ENCODE data around the gene MCF2L.

- TF ChIP-seq CTCF (conservative IDR thresholded peaks at IDR 0.05; ENCODE audit: low read length) (no peak), EZH2phosphoT487 (IDR thresholded peaks at IDR 0.05; ENCODE audit: borderline replicate concordance, low read depth, low read length) (no peak)
Observed at GRCh38 chr13:113074401-113074800, 105.4 kb downstream of the MCF2L start.

Data from OCI-LY7 (cell line).